Fibroblast of the aortic adventitia (primary cell): ENCODE data around the gene FLT1. TPM values are rescaled to one million over a fixed set of nuclear protein-coding genes. Genes with fewer than 3 reads are reported as not detected.

Experiments
- DNase-seq: peaks from one replicate; pipeline ENCODE4 v3.0.0-alpha.2; 2010; ENCODE audit warnings: low read depth
- H3K4me3 ChIP-seq: 2 replicates; pipeline ENCODE4 v1.5.1; 2011; ENCODE audit warnings: low read depth, mild to moderate bottlenecking, control low read depth, low read length, moderate library complexity
- total RNA-seq: library from RNA; depleted of rRNA; stranded (reverse); fragments of >200 nt; gene quantifications from 2 replicates; pipeline ENCODE4 v1.2.3, GENCODE V29; 2012; ENCODE audit warnings: low replicate concordance
- TF ChIP-seq, protein P1 (sequence below): IDR thresholded peaks from 2 replicates; pipeline ENCODE4 v1.5.1; 2011; ENCODE audit warnings: mild to moderate bottlenecking, low read length, control low read depth, inconsistent platforms; ENCODE audit not compliant: insufficient read depth

FLT1 gene
- total RNA-seq, 1 donor, result 0.36 TPM

- peak; percentile 34 for DNase-seq
- TF ChIP-seq, protein P1, sequence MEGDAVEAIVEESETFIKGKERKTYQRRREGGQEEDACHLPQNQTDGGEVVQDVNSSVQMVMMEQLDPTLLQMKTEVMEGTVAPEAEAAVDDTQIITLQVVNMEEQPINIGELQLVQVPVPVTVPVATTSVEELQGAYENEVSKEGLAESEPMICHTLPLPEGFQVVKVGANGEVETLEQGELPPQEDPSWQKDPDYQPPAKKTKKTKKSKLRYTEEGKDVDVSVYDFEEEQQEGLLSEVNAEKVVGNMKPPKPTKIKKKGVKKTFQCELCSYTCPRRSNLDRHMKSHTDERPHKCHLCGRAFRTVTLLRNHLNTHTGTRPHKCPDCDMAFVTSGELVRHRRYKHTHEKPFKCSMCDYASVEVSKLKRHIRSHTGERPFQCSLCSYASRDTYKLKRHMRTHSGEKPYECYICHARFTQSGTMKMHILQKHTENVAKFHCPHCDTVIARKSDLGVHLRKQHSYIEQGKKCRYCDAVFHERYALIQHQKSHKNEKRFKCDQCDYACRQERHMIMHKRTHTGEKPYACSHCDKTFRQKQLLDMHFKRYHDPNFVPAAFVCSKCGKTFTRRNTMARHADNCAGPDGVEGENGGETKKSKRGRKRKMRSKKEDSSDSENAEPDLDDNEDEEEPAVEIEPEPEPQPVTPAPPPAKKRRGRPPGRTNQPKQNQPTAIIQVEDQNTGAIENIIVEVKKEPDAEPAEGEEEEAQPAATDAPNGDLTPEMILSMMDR, result peak; percentile 26
- no peak overlapping the region for H3K4me3 ChIP-seq
Observed at GRCh38 chr13:28313579-28313978, 181.3 kb downstream of the FLT1 start.

DNA sequence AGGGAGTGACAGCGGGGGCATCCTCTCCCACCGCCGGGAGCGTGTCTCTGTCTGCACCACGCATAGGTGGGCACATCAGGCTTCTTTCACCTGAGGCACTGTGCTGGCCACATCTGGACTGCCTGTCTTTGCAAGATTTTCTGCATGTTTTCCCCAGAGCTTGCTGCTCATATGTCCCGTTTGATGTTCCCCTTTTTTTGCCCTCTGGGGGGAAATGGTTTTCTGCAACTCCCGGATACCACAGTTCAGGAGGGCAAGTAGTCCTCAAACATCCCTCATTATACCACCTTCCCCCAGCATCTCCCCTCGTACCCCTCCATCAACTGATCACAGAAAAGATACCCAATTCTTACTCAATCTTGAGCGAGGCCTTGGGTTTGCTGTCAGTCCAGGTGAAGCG is 188.6 kb downstream of the FLT1 start:
- DNase-seq, result no peak
- TF ChIP-seq, protein P1, result no peak
- H3K4me3 ChIP-seq, result no peak overlapping the region

GRCh38 chr13:28301839-28302238 is 193.1 kb downstream of the FLT1 start:
- H3K4me3 ChIP-seq, result no peak overlapping the region
- DNase-seq, result no peak
- TF ChIP-seq, protein P1, result no peak

GRCh38 chr13:28299916-28300315 is 195.0 kb downstream of the FLT1 start:
- DNase-seq, result no peak
- TF ChIP-seq, protein P1, result no peak
- no peak overlapping the region for H3K4me3 ChIP-seq

- DNase-seq, result no peak
- H3K4me3 ChIP-seq, result no peak overlapping the region
- TF ChIP-seq, protein P1, result no peak
Observed at GRCh38 chr13:28297341-28297740, 197.6 kb downstream of the FLT1 start.

DNA sequence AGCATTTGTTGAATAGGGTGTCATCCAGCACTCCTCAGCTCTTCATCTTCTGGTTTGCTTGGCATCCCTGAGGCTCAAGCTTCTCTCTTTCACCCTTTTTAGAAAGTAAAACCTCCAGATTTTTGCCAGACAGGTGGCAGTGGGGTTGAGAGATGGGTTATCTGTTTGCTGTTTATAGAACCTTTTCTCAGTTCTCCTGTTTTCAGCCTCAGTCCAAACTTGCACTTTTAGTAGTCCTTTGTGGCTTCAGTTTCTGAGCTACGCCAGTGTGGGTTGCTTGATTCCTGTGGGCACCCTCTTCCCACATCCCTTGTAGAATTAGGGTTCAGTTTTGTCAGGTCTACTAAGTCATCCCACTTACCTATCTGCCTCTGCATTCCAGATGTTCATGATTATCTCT is 208.7 kb downstream of the FLT1 start:
- no peak overlapping the region for H3K4me3 ChIP-seq
- TF ChIP-seq, protein P1, result no peak
- DNase-seq, result no peak

GRCh38 chr13:28283600-28283999 is 211.3 kb downstream of the FLT1 start:
- DNase-seq, result no peak
- H3K4me3 ChIP-seq, result no peak overlapping the region
- TF ChIP-seq, protein P1, result no peak
